ENCODE measurements around the gene DCDC2B.

DCDC2B gene

DNA sequence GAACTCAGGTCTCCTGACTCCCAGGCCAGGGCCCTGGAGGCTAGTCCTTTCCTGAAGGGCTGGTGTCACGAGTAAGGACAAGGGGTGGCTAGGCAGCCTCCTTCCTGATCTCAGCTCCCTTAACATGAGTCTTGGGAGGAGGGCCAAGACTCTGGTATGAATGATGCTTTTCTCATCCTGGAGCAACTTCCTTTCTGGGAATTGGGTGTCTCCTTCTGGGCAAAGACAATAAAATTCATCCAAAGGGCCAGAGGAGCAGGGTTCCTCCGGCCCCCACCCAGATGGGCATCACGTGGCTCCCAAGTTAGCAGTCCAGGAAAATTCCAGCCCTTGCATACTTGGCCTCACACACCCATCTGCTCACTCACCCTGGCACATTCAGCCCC, 38.0 kb downstream of the DCDC2B start, which contains the start of gene FAM167B:
Gene FAM167B (plus strand): TSS at position 335 of the 386 bp plus-strand sequence. CDS start 200 bp downstream, outside the sequence.
- TF ChIP-seq CREB1 (IDR thresholded peaks at IDR 0.05; ENCODE audit: low read depth) (no peak), CEBPB (IDR thresholded peaks at IDR 0.05) (no peak), YY1 (IDR thresholded peaks at IDR 0.05; ENCODE audit: low read depth) (no peak), TCF12 (IDR thresholded peaks at IDR 0.05; ENCODE audit: low read depth) (no peak), EP300 (IDR thresholded peaks at IDR 0.05; ENCODE audit: borderline replicate concordance) (no peak), ZBTB7A (IDR thresholded peaks at IDR 0.05; ENCODE audit: low read depth) (no peak), EGR1 (IDR thresholded peaks at IDR 0.05) (no peak), FOXM1 (IDR thresholded peaks at IDR 0.05; ENCODE audit: borderline replicate concordance, low read depth) (no peak)
- TF ChIP-seq, protein P1, sequence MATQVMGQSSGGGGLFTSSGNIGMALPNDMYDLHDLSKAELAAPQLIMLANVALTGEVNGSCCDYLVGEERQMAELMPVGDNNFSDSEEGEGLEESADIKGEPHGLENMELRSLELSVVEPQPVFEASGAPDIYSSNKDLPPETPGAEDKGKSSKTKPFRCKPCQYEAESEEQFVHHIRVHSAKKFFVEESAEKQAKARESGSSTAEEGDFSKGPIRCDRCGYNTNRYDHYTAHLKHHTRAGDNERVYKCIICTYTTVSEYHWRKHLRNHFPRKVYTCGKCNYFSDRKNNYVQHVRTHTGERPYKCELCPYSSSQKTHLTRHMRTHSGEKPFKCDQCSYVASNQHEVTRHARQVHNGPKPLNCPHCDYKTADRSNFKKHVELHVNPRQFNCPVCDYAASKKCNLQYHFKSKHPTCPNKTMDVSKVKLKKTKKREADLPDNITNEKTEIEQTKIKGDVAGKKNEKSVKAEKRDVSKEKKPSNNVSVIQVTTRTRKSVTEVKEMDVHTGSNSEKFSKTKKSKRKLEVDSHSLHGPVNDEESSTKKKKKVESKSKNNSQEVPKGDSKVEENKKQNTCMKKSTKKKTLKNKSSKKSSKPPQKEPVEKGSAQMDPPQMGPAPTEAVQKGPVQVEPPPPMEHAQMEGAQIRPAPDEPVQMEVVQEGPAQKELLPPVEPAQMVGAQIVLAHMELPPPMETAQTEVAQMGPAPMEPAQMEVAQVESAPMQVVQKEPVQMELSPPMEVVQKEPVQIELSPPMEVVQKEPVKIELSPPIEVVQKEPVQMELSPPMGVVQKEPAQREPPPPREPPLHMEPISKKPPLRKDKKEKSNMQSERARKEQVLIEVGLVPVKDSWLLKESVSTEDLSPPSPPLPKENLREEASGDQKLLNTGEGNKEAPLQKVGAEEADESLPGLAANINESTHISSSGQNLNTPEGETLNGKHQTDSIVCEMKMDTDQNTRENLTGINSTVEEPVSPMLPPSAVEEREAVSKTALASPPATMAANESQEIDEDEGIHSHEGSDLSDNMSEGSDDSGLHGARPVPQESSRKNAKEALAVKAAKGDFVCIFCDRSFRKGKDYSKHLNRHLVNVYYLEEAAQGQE (IDR thresholded peaks at IDR 0.05; ENCODE audit: low read depth) = no peak
- TF ChIP-seq, protein P2, sequence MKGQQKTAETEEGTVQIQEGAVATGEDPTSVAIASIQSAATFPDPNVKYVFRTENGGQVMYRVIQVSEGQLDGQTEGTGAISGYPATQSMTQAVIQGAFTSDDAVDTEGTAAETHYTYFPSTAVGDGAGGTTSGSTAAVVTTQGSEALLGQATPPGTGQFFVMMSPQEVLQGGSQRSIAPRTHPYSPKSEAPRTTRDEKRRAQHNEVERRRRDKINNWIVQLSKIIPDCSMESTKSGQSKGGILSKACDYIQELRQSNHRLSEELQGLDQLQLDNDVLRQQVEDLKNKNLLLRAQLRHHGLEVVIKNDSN (IDR thresholded peaks at IDR 0.05) = no peak
- TF ChIP-seq, protein P3, sequence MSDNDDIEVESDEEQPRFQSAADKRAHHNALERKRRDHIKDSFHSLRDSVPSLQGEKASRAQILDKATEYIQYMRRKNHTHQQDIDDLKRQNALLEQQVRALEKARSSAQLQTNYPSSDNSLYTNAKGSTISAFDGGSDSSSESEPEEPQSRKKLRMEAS (IDR thresholded peaks at IDR 0.05) = no peak

DNA sequence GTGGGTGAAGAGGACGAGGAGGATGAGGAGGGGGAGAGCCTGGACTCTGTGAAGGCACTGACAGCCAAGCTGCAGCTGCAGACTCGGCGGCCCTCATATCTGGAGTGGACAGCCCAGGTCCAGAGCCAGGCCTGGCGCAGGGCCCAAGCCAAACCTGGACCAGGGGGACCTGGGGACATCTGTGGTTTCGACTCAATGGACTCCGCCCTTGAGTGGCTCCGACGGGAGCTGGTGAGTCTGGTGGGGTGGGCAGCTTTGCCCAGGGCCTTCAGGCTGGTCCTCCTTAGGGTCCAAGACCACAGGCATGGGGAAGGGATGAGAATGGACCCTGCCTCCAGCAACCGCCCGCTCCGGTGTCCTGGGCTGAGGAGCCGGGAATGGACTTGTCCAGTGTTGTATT, 38.6 kb downstream of the DCDC2B start:
- TF ChIP-seq ZBTB7A (IDR thresholded peaks at IDR 0.05; ENCODE audit: low read depth) = no peak
- TF ChIP-seq CEBPB (IDR thresholded peaks at IDR 0.05) = no peak

DNA sequence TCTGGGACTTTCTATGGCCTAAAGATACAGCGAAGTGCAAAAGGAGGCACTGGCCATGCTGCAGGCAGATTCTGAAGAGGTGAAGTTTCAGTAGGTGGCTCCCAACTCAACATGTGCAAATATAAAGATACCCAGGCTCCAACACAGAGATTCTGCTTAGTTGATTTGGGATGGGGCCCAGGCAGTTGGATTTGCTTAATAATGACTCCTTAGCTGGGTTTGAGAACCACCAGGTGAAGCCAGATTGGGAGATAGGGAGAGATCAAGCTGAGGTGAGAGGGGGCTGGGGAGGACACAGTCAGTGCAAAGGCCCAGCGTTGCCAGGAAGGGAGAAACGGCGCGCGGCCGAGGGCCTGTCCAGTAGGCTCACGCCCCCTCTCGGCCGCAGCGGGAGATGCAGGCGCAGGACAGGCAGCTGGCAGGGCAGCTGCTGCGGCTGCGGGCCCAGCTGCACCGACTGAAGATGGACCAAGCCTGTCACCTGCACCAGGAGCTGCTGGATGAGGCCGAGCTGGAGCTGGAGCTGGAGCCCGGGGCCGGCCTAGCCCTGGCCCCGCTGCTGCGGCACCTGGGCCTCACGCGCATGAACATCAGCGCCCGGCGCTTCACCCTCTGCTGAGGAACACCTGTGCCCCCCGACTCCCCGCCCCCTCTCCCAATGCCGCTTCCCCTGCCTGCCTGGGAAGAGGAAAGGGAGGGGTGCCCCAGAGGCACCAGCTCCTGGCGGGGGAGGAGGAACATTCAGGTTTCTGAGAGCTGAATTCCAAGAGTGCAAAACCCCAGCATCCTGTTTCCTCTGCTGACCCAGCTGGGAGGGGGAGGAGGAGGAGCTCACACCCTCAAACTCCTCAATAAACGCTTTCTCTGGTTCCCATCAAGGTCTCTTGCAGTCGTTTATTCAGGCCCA, 39.3 kb downstream of the DCDC2B start:
- TF ChIP-seq RAD21 (IDR thresholded peaks at IDR 0.05; ENCODE audit: low read depth) (peak; percentile 69; the same call in 1 of the 2 replicates), NFIC (IDR thresholded peaks at IDR 0.05) (no peak), FOXM1 (IDR thresholded peaks at IDR 0.05; ENCODE audit: borderline replicate concordance, low read depth) (no peak)
- TF ChIP-seq, protein P3 (IDR thresholded peaks at IDR 0.05) = peak; percentile 14; the same call in 1 of the 2 replicates

DNA sequence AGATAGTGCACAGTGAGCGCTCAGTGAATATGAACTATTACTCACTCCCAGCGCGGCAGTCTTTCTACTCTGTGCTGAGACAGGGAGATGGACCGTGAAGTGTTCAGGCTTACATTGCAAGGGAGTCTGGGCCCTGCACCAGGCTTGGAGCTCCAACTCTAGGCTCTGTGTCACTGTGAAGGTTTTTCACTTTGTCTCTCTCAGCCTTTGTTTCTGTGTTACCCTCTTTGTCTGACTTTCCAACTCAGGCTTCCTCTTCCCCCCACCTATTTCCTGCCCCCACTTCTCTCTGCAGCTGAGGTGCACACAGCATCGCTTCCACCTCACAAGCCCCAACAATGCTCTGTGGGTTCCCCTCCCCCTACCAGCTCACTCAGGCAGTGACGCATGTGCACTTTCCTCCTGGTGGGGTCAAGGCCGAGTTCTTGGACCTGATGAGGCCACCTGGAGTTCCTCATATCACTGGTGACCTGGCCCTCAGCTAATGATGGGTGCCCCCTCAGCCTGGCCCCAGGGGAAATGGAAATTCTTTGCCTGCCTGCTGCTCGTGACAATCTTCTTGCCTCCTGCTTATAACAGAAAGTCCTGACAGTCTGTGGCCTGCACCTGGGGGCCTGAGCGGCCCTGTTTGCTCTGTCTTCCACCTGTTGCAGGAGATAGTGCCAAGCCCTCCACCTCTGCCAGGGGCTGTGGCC, 41.1 kb downstream of the DCDC2B start:
- TF ChIP-seq, protein P1 (IDR thresholded peaks at IDR 0.05; ENCODE audit: low read depth) = no peak
- TF ChIP-seq TEAD4 (IDR thresholded peaks at IDR 0.05) (no peak), RAD21 (IDR thresholded peaks at IDR 0.05; ENCODE audit: low read depth) (no peak), CREB1 (IDR thresholded peaks at IDR 0.05; ENCODE audit: low read depth) (no peak), FOXM1 (IDR thresholded peaks at IDR 0.05; ENCODE audit: borderline replicate concordance, low read depth) (no peak), EGR1 (IDR thresholded peaks at IDR 0.05) (no peak), NFIC (IDR thresholded peaks at IDR 0.05) (no peak), TAF1 (IDR thresholded peaks at IDR 0.05; ENCODE audit: low read depth) (no peak), YY1 (IDR thresholded peaks at IDR 0.05; ENCODE audit: low read depth) (no peak), ZBTB7A (IDR thresholded peaks at IDR 0.05; ENCODE audit: low read depth) (no peak), TCF12 (IDR thresholded peaks at IDR 0.05; ENCODE audit: low read depth) (no peak), EP300 (IDR thresholded peaks at IDR 0.05; ENCODE audit: borderline replicate concordance) (no peak), CEBPB (IDR thresholded peaks at IDR 0.05) (no peak)
- TF ChIP-seq, protein P3 (IDR thresholded peaks at IDR 0.05) = no peak
- TF ChIP-seq, protein P2 (IDR thresholded peaks at IDR 0.05) = no peak

DNA sequence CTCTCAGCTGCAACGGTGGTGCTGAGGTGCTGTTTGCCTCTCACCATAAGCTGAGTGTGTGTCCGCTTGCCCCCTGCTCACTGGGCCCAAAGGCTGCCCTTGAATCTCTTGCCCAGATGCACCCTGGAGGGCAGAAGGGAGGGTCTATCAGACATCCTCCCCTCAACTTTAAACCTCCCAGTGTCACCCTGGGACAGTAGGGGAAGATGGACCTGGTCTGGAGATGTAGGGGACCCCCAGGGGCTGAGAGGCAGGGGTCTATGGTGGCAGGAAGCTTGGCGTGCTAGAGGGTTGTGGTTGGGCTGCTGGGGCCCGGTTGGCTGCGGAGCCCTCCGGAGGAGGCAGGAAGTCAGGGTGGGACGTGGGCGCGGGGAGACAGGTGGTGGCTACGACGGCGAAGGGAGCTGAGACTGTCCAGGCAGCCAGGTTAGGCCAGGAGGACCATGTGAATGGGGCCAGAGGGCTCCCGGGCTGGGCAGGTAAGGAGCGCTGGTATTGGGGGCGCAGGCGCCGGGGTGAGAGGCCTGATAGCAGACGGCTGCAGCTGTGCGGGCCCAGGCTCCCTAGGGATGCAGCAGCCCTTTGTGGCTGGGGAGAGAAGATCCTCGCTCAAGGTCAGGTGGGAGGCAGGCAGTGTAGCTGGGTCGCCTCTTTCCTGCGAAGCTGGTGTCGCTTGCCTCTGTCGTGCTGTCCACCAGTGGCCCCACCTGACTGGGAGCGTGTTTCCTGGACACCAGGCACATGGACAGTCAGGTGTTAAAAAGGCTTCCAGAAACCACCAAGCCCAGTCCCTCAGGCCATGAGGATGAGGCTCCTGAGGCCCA, 42.2 kb downstream of the DCDC2B start, which contains the start of gene LCK:
Gene LCK (plus strand): TSS at position 373 of the 824 bp plus-strand sequence. CDS start 23,065 bp downstream, outside the sequence.
- TF ChIP-seq TEAD4 (IDR thresholded peaks at IDR 0.05) = no peak
- TF ChIP-seq TAF1 (IDR thresholded peaks at IDR 0.05; ENCODE audit: low read depth) = no peak
- no peak for TF ChIP-seq CEBPB (IDR thresholded peaks at IDR 0.05)
- TF ChIP-seq FOXM1 (IDR thresholded peaks at IDR 0.05; ENCODE audit: borderline replicate concordance, low read depth) = no peak
- no peak for TF ChIP-seq RAD21 (IDR thresholded peaks at IDR 0.05; ENCODE audit: low read depth)
- TF ChIP-seq, protein P3 (IDR thresholded peaks at IDR 0.05) = no peak
- no peak for TF ChIP-seq TCF12 (IDR thresholded peaks at IDR 0.05; ENCODE audit: low read depth)
- TF ChIP-seq, protein P2 (IDR thresholded peaks at IDR 0.05) = no peak
- TF ChIP-seq, protein P1 (IDR thresholded peaks at IDR 0.05; ENCODE audit: low read depth) = no peak
